HG03196 (cell line): ENCODE measurements around the gene BNC1.
"Not testable (repeated sequence)": the region's sequence is repeated elsewhere in the genome, so short reads cannot be mapped to it uniquely, and the experiment has no call there.

ENCODE experiments used
- ATAC-seq: cut with Tn5 transposase; IDR thresholded peaks from one replicate; pipeline ENCODE4 v1.9.1; 2021; ENCODE audit not compliant: unreplicated experiment

The BNC1 gene

DNA sequence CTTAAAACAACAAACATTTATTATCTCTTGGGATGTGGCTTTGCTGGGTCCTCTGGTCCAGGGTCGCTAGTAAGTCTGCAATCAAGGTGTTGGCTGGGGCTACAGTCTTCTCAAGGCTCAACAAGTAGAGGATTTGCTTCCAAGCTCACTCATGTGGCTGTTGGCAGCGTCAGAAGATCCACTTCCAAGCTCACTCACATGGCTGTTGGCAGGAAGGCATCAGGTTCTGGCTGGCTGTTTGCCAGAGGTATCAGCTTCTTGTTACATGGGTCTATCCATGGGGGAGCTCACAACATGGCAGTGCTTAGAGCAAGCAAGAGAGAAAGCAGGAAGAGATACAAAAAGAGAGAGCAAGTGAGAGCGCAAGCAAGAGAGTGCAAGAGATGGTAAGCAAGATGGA, 15.0 kb upstream of the BNC1 start:
- no peak for ATAC-seq

DNA sequence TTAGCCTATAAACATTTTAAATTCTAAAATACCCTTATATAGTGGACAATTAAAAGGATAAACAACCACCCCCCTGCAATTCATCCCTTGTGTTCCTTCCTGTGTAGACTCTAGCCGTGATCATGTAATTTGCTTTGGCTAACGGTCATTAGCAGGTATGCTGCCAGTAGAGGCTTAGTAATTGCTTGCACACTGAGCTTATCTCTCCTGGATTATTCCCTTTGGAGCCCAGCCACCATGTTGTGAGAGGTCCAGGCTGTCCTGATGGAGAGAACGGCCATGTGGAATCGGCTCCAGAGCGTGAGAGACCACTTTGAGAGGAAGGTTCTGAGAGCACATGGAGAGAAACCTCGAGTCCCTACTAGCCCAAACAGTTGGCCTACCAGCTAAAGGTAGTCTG, 11.0 kb upstream of the BNC1 start:
- ATAC-seq, result no peak

DNA sequence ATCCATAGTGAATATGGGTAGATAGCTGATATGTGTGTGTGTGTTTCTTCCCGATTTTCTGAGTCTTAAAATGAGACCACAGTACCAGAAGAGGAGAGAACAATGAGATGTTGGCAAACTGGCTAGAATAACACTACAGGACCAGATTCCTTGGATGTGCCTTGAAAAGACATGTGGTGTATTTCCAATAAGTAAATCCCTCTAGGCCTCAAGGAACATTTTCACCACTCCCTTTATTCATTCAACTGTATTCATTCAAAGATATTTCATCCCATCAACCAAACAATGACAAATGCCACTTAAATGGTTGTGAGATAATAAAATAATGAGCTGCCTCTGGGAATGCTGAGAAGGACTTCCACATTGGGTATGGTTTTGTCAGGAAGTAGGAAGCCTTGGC, 8.7 kb upstream of the BNC1 start:
- no peak for ATAC-seq

DNA sequence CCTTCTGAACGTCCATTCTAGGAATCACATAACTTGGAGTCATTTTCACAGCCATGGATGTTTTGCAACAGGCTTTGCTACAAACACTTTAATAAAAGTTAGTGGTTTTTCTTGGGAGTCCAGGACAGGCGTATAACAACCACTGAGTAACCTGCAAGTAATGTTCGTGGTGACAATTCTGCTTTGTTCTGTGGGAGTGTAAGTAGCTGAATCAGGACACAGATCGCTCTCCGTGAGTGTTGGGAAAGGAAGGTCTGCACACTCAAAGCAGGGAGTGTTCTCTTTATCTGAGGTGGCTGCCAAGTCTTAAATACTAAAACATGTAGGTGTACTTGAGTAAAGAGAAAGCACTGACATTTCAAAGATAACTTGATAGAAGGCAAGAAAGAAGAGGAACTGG, 7.9 kb upstream of the BNC1 start:
- no peak for ATAC-seq

DNA sequence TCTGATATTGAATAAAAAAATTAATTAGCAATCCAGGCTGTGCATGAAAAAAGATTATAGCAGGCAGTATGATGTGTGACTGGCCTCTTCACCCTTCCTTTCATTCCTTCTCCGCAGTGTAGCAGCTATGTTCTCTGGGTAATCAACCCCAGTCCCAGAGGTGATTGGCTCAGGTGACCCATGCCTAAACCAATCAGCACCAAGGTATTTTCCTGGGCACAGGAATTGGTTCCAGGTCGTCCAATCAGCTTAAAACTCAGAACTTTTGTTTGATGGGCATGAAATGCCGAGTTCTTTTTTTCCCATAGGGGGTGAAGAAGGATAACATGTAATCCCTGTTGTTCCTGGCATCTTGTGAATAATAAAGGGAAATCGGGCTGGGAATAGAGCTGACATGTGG, 5.8 kb upstream of the BNC1 start:
- ATAC-seq, result no peak

DNA sequence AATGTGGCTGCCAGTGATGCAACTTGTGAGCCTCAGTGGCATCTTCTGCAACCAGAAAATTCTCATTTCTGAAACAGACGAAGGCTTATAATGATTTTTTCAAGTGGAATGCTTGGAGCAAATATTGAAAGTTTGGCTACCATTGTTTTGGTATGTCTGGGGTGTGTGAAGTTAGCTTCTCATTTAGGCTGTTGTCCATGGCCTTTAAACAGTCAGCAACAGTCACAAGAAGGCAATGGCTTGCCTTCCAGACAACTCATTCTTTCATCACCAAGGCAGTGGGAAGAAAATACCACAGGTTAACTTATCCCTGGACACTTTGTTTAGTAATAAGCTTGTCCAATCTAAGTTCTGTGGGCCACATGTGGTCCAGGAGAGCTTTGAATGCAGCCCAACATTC, 4.7 kb upstream of the BNC1 start:
- ATAC-seq, result no peak

DNA sequence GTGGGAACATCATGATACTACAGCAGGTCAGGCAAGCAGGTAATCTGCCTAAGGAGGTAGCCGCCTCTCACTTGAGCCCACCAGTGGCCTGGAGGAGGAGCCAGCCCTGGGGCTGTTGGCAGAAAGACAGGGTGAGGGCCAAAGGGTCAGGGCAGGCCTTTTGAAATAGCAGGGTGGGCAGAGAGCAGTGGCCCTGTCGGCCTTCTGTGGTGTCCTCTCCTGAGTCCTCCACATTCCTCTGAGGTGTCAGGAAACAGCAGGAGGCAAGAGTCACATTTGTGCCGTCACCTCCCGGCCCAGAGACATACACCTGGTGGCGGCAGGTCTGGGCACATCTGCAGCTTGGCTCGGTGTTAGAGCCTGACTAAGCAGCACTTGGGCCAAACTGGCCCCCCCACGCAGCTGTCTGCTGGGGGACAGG, 3.9 kb upstream of the BNC1 start:
- ATAC-seq, result no peak

DNA sequence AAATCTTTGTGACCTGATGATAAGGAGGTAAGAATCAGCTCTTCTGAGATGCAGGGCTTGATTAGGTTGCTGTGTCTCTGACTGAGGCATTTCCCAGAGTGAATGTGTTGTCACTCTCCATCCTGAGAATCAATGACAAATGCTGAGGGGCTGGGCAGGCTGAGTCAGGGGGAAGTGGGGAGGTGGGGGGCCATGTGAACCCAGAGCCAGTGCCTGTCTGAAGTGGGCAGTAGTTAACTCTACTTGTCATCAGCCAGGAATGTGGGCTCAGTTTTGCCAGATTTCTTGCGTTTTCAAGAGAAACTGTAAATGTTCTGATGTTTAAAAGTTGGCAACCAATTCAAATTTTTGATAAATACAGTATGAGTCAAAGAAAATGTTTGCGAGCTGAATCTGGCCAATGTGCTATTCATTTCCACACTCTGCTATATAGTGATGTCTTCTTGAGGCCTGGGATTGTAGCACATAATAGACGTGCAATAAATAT, 3.1 kb upstream of the BNC1 start:
- ATAC-seq, result no peak

DNA sequence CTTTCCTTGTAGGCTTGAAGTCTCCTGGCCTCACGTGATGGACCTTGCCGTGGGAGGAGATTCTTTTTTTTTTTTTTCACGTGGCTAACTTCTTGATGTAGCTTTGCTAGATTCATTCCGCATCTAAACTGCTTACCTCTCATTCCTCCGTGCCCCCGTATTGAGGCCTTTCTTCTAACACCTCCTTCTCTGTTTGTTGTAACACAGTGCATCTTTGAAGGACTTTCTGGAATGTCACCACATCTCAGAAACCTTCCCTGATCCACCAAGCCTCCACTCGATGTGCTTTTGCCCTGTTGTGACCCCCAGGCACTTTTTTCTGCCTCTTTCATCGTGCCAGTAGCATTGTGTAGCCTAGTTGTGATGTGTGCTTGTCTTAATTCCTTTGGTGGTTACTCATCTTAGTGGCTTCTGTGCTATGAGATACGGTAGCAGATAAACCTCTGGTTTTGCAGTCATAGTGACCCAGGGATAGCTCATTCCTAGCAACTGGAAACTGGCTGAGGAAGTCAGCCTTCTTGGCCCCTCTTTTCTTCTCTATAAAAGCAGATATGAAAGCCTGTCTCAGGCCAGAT, 1.6 kb upstream of the BNC1 start:
- no peak for ATAC-seq

DNA sequence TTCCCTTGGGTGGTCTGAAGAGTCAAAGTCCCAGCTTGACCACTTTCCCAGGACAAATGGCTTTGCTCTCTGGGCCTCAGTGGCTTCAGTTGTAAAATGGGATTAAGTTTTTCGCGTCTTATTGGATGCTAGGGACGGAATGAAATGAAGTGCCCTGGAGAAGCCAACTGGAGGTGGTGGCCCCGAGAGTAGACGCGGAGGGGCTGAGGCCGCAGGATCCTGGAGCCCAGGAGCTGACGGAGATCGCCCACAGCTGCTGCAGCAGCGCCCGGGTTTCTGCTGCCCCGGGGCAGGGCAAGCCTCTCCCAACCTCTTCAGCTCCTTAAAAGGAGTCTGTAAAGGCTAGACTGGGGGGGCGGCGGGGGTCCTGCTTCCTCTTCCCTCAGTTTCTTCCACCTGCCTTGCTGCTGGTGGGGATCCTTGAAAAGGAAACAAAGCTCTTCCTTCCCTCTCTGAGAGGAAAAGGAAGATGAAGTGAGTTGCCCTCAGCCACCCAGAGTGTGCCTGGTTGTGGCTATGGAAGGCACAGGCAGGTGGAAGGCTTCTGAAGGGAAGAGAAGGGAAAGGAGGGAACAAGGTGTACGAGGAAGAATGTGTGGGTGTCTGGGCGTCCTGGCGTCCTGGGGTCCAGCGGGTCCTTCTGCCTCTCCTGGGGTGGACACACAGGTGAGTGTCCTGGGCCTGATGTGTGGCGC, 967 bp upstream of the BNC1 start:
- ATAC-seq, result no peak

DNA sequence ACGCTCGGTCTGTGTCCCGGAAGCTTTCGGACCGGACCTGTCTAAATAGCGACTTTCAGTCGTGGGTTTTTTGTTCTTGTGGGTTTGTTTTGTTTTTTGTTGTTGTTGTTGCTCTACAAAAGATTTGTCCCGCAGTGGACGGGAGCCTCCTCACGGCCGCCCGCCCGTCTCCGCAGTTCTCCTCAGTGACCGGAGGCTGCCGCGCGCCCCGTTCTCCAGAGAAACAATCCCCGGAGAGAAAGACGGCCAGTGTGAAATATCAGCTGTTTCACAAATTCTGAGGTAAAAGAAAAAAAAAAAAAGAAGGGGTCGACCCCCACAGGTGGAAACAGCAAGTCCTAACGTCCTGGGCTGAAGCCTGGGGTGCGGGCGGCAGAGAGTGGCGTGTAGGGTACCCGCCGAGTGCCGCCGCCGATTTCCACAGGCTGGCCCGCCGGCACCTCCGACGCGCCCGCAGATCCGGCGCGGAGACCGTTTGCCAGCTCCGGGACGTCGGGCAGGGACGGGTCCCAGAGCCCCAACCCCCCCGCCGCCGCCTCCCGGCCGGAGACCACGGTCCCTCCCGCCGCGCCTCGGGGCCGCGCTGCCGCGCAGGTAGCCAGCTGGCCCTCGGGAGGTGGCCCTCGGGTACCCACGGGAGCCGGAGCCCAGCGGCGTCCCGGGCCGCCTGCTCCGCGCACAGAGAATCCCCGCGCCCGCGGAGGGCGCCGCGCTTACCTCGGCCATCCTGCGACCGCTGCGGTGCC, 478 bp downstream of the BNC1 start:
- no peak for ATAC-seq

DNA sequence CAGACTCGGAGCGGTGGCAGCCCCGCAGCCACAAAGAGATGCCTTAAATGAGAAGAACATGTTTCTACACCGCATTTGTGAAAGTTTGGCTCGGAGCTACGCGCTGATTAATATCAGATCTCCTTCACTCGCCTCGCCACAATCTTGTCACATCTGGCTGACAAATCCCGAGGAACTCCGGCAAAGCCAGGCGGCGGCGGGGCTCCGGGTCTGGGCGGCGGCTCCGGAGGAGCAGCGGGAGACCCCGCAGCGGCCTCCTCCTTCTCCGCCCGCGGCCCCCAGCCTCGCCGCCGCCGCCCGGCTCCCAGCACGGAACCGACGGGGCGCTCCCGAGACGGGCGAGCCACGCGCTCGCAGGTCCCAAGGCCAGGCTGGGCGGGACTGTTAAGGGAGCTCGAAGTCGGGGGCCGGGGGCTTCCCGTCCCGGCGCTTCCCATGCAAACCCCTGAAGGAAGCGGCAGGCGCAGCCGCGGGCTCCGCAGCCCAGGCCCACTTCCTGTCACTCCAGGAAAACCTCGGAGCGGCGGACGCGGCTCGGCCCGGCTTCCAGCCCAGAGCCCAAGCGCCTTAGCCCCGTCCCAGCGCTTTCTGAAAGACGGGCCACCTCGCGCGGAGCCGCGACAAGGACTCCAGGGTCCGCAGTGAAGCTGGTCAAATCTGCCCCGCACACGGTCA, 1.2 kb downstream of the BNC1 start:
- no peak for ATAC-seq

DNA sequence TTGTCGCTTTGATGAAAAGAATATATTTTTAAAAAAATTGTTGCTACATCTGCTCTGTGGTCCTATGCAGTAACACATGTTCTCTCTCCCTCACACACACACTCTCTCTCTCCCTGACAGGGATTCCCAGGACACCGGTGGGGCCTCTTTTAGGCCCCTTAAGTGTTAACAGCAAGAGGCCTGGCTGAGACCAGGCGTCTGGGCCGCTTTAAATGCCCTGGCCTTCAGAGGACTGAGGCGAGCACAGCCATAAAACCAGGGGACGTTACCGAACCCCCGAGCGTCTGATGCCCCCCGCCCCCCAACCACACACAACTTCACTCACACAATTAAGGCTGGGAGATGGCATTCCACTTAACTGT, 1.7 kb downstream of the BNC1 start:
- no peak for ATAC-seq

DNA sequence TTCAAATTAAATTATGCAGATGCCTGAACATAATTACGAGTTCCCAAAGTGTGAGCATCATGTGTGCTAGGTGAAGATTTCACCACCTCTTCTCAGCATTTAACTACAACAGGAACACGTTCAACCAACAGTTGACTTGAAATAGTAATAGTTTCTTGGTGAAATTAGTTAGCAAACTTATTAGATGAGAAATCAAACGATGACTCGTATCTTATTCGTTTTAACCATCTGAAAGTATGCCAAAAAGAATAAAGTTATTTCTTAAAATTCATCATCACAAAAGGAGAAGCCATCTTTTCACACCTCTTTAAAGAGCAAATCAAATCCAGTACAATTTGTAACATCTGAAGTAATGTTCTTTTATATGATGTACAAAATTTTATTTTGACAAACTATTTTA, 2.3 kb downstream of the BNC1 start:
- ATAC-seq, result no peak

DNA sequence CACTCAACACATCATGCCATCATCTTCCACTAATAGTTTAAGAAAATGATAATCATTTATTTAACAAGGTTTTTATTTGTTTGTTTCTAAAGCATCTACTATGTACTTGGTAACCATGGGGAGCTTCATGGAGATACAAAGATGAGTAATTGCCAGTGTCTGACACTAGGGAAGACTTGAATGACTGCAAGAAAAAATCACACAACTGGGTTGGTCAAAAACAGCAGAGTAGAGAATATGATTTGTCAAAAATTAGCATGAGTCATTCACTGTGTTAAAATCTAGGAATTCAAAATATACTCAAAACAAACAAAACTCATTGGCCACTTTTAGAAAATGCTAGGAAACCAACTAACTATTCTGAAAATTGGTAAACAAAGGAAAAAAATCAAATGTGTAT, 6.3 kb downstream of the BNC1 start:
- ATAC-seq, result no peak

DNA sequence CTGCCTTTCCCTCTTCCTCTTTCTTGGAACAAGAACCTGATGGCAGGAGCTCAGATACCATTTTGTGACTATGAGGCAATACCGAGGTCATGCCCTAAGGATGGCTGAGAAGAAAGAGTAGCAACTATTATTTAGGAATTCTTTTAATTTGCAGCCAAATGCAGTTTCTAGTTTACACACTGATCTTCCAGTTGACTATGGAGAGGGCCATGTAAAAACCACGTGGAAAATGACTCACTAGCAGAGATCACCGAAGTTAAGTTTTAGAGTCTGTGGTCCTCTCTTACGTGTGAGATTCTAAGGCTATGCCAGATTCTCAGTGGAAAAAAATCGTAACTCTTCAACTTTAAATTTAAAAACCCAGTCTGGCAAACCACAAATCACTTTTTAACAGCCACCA, 7.8 kb downstream of the BNC1 start:
- no peak for ATAC-seq

DNA sequence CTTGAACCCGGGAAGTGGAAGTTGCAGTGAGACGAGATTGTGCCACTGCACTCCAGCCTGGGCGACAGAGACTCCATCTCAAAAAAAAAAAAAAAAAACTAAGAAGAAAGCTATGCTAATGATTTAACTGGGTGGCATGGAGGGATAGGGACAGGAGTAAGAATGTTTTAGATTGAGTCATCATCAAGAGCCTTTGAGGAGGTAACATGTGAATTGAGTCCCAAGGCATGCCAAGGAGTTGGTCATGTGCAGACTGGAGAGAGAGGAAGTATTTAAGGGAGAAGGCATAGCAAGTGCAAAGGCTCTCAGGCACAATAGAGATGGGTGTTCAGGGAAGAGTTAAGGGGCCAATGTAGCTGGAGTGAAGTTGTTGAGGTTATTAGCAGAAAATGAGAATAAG, 9.1 kb downstream of the BNC1 start:
- ATAC-seq, result no peak

DNA sequence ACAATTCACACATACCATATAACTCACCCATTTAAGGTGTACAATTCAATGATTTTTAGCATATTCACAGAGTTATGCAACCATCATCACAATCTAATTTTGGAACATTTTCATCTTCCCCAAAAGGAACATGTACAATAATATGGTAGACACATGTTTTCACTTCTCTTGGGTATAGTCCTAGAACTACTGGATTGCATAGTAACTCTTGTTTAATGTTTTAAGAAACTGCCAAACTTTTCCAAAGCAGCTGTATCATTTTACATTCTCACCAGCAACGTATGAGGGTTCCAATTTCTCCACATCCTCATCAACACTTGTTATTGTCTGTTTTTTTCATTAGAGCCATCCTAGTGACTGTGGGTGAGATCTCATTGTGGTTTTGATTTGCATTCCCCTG, 14.3 kb downstream of the BNC1 start:
- ATAC-seq, result no peak

DNA sequence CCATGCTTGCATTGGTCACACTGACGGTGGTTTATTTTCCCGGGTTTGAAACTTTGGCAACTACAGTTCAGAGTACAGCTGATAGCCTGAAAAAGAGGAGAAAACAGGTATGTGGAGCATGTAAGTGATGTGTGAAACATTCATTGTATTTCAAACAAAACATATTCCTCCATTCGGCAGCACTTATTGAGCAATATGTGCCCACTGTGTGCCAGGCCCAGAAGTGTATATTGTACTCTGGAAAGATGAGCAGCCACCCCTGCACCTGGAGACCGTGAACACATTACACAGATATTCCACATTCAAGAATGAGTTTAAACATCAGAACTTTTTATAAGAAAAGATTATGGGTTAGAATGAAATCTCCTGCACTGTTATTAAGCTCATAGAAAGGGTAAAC, 16.3 kb downstream of the BNC1 start:
- ATAC-seq, result no peak

DNA sequence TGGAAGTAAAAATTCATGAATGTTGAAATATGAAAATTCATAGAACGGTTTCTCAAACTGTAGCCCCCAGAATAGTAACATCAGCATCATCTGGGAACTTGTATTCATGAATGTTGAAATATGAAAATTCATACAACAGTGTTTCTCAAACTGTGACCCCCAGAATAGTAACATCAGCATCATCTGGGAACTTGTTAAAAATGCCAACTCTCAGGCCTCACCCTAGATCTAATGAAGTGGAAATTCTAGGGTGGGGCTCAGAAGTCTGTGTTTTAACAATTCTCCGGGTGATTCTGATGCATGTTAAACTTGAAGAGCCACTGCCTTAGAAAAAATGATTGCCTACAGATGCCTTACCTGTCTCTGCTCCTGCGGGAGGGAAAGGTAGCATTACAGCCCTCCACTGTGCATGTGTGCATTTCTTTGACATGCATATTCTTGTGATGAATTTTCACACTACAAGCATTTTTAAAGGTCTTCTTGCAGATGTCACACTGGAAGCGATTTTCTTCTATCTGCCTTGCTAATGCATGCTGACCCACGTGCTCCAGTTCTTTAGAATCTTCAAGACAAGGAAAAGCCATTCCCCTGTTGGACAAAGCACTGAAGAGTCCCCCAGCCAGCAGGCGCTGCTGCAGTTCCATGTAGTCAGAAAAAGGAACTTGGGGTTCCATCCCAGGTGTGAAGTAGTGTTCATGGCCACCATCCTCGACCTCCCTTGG, 21.7 kb downstream of the BNC1 start:
- ATAC-seq, result no peak

DNA sequence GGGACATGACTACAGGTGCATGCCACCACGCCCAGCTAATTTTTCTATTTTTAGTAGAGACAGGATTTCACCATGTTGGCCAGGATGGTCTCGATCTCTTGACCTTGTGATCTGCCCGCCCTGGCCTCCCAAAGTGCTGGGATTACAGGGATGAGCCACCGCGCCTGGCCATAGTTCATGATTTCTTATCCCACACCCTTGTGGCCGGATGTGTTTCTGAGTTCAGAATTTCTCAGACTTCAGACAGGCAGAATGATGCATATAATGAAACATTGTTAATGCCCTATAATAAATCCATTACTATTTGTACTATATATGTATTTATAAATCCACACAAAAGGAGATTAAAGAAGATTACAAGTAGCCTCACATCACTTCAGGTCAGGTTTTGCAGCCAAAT, 22.3 kb downstream of the BNC1 start:
- not testable (repeated sequence) for ATAC-seq
